D721Med (cell line): ENCODE measurements around the gene PANX3.

Experiments
- DNase-seq: peaks from one replicate; pipeline ENCODE4 v3.0.0; 2011; ENCODE audit warnings: low spot score; ENCODE audit not compliant: insufficient read length
- FAIRE-seq: peaks from 2 replicates; lab custom pipeline; 2011; peaks lifted over from hg19 to GRCh38; lab: Jason Lieb, UNC
- TF ChIP-seq, protein P1 (sequence below): IDR thresholded peaks from 2 replicates; pipeline ENCODE4 v1.5.1; 2012; ENCODE audit warnings: mild to moderate bottlenecking, control low read depth; ENCODE audit not compliant: insufficient read depth; ENCODE audit errors: missing control alignments

Gene PANX3

DNA sequence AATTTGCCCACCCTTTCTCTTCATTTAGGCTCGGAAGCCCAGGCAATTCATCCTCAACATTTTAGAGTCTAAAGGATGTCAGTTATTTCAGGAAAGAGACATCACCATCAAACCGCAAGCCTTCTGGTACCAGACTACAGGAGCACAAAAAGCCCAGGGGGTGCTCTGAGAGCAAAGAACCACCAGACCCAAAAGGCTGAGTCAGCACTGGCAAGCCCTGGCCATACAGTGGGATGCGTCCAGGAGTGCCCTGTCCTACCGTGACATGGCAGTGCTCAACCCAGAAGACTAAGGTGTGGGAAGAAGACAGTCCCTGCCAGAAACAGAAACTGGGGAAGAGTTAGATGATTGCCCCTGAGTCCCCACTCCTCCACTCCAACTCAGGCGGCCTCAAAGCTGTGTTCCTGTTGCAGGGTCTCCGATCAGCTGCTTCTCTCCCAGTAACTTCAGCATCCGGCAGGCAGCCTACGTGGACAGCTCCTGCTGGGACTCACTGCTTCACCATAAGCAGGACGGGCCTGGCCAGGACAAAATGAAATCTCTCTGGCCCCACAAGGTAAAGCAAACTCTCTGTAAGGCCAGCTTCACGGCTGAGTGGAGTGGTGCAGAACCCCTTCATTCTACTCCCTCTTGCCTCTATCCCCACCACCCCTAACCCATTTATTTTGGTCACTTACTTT, 1.5 kb downstream of the PANX3 start:
- no peak for DNase-seq
- no peak for FAIRE-seq
- TF ChIP-seq, protein P1, sequence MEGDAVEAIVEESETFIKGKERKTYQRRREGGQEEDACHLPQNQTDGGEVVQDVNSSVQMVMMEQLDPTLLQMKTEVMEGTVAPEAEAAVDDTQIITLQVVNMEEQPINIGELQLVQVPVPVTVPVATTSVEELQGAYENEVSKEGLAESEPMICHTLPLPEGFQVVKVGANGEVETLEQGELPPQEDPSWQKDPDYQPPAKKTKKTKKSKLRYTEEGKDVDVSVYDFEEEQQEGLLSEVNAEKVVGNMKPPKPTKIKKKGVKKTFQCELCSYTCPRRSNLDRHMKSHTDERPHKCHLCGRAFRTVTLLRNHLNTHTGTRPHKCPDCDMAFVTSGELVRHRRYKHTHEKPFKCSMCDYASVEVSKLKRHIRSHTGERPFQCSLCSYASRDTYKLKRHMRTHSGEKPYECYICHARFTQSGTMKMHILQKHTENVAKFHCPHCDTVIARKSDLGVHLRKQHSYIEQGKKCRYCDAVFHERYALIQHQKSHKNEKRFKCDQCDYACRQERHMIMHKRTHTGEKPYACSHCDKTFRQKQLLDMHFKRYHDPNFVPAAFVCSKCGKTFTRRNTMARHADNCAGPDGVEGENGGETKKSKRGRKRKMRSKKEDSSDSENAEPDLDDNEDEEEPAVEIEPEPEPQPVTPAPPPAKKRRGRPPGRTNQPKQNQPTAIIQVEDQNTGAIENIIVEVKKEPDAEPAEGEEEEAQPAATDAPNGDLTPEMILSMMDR: no peak

DNA sequence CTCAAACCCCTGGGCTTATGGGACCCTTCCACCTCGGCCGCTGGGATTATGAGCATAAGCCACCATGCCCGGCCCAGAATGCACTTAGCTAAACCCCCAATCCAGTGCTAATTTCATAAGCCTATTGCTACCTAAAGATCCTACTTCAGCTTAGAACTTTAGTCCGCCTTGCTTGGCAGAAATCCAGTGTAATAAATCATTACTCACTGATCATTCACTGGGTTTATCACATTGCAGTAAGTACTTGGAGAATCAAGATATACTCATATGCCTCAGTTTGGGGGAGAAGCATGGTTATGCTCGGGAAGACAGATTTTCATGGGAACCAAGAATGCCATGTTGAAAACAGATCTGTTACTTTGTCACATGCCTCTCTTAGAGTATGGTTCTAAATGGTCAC, 7.6 kb downstream of the PANX3 start:
- FAIRE-seq (no peak), DNase-seq (no peak)
- TF ChIP-seq, protein P1: no peak

DNA sequence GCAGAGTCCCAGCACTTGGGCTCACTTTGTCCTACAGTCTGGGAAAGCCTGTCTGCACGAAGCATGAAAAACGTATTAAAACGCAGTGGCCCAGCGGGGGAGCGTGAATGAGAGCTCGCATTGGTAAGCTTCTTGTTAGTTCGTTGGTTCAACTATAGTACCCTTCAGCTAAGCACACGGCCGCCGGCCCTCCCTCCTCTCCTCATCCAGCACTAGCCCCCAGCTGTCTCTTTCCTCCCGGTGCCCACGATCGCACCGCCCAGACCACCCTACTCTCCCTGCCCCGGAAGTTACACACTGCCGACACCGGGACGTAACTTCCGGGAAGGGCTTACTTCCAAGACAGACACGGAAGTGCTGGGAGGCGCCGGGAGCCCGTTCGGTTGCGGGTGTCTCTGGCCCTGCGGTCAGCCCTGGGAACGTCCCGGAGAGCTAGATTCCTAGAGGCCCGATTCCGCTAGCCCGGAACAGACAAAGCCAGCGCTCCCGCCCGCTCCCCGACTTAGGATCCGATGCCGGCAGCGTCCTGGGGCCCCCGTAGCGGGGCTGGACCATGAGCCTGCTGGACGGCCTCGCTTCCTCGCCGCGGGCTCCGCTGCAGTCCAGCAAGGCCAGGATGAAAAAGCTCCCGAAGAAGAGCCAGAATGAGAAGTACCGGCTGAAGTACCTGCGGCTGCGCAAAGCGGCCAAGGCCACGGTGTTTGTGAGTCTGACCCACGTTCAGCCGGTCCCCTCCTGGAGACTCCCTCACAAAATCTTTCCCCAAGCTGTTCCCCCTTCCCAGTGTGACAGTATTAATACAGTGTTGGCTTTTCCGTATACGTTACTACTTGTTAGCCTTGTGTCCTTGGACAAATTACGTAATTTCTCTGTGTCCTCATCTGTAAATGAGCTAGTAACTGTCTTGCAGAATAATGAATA, 11.6 kb downstream of the PANX3 start, which contains the start of gene TBRG1:
Gene TBRG1 (plus strand): TSS at position 334 of the 921 bp plus-strand sequence. CDS start 220 bp downstream, at position 554.
- no peak for FAIRE-seq
- TF ChIP-seq, protein P1: no peak

DNA sequence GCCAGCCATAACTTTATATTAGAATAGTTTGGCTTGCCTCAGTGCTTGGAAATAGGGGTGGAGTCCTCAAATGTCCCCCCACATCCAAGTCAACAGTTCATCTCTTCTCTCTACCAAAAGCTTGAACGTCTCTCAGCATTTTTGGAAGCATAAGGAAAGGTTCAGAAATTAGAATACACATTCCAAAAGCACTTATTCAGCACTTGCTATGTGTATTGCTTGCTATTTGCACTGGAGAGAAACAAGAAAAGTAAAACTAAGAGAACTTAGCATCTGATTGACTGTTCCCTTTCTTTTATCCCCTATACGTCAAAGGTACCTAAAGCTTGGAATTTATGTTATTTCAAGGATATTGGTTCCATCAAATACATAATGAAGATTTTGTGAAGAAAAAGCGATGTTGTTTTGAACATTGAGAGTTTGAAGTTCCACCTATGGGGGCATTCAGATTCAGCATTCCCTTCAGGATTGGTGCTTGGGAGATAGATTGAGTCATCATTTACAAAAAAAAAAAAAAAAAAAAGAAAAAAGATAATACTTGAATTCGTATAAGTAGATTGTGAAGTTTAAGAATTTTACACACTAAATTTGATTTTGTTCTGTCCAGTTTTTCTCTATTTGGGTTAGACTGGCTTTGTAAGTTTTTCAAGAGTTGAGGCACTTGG, 12.8 kb downstream of the PANX3 start:
- FAIRE-seq: no peak
- TF ChIP-seq, protein P1: no peak

More for the DNA sequence above, 11.6 kb downstream of the PANX3 start, which contains the start of gene TBRG1:
- peak; percentile 83 for DNase-seq

DNA sequence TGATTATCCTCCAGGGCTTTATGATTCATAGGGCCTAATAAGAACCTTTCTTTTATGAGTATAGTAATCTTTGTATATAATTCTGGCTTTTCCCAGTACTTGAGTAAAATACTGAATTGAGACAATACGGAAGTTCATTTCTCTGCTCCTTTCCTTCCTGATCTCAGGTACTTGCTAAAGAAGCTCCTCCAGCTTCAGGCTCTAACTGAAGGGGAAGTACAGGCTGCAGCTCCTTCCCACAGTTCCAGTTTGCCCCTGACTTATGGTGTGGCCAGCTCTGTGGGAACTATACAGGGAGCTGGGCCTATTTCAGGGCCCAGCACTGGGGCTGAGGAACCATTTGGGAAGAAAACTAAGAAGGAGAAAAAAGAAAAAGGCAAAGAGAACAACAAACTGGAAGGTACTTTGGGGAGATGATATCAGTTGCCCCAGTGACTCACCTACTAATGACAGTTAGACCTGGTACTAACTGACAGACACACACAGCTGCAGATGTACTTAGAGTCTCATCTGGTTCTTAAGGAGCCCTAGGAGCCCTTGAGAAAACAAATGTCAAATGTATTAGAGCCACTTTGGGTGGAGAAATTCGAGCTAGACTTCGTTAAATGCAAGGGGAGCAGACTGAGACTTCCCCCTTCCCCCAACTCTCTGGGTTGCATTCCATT, 14.4 kb downstream of the PANX3 start:
- DNase-seq (no peak), FAIRE-seq (no peak)
- TF ChIP-seq, protein P1: no peak

More for the DNA sequence above, 12.8 kb downstream of the PANX3 start:
- no peak for DNase-seq

DNA sequence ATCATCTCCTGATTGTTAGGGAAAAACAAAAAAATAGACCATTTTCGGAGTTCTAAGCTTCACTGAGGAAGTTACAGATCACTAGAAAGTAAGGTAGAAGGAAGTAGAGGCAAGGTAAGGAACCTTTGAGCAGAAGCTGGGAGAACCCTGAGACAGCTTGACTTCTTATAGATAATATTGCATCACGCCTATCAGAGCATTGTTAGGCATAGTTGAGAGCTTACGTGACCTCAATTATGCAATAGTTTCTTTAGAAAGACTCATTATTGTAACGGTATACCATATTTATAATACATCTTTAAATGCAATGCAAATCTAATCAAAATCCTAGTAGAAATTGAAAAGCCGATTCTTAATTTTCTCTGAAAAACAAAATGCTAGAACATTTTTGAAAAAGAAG, 16.3 kb downstream of the PANX3 start:
- FAIRE-seq (no peak), DNase-seq (no peak)
- TF ChIP-seq, protein P1: no peak
